ENCODE results near the gene REPIN1. TPM values are rescaled to one million over a fixed set of nuclear protein-coding genes. Genes with fewer than 3 reads are reported as not detected.

Gene REPIN1
- total RNA-seq, 1 donor from 2014 or later, result 93.5 TPM

DNA sequence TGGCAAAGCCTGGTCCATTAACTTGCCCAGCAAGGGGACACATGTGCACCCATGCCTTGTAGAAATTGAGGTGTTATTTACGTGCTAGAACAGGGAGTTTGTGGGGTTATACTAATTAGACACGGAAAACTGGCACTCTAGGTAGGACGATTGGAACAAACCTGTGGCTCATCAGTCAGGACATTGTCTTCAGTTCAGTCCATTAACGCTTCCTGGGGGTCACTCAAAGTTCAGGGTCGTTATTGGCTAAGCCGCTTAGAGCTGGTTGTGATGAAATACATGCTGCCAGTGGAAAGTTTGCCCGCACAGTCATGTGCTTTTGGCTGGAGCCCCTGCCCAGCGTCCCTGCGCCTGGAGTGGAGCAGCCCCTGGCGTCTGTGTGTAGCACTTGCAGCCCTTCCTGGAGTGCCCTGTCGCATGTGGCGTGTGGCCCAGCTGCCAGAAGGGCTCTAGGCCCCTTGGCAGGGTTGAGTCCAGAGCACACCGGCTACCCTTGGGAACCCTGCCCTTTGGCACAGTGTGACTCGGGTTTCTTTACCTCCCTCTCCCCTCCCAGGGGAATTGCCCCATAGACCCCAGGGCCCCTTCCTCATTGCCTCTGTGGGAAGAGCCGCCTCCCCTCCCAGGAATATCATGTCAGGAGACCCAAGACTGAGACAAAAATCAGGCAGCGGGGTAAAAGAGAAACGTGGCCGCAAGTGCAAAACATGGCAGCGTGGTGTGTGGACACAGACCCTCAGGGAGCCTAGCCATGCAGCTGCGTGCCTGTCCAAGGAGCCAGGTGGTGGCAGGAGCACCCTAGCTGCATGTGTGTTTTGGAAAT, 20.3 kb downstream of the REPIN1 start:
- DNase-seq (ENCODE audit: low spot score), result peak; percentile 96

DNA sequence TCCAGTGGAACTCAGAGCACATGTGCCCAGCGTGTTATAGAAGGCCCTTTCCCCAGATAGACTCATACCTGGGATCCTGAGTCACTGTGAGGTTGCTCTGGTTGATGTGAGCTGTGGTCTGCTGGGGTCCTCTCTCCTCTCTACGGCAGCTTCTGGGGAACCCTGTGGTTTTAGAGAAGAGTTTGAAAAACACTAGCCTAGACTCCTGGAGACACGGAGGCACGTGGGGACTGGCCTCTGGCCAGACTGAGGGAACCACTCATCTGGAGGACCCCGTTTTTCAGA, 20.9 kb downstream of the REPIN1 start:
- no peak for ATAC-seq

More for the DNA sequence above, 20.3 kb downstream of the REPIN1 start:
- peak; percentile 98 for ATAC-seq

DNA sequence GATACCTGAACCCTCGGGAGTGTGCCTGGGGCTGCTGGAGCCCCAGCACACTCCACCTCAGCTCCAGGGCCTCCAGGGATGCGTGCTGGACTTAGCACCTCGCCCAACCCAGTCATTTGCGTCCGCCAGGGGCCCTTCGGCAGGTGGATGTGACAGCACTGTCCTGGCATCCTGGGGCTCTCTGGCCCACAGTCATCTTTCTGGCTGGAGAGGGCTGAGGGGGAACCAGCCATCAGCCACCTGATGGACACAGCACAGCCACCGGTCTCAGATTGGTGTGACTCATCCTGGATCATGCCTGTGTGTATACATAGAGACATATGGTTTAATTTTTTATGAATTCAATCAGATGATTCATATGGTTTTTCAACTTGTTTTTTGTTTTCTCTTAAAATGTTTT, 21.6 kb downstream of the REPIN1 start:
- no peak for DNase-seq (ENCODE audit: low spot score)
- no peak for ATAC-seq

More for the DNA sequence above, 20.9 kb downstream of the REPIN1 start:
- DNase-seq (ENCODE audit: low spot score), result no peak

DNA sequence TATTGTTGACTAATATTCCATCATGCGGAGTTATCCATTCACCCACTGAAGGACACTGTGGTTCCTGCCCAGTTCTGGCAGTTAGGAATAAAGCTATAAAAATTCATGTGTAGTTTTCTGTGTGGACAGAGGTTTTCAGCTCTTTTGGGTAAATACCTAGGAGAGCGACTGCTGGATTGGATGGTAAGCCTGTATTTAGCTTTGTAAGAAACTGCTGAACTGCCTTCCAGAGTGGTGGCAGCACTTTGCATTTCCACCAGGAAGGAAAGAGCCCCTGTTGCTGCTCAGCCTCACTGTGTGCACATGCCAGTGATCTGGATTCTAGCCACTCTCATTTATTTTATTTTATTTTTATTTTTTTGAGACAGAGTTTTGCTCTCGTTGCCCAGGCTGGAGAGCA, 24.7 kb downstream of the REPIN1 start:
- no peak for DNase-seq (ENCODE audit: low spot score)
- no peak for ATAC-seq

DNA sequence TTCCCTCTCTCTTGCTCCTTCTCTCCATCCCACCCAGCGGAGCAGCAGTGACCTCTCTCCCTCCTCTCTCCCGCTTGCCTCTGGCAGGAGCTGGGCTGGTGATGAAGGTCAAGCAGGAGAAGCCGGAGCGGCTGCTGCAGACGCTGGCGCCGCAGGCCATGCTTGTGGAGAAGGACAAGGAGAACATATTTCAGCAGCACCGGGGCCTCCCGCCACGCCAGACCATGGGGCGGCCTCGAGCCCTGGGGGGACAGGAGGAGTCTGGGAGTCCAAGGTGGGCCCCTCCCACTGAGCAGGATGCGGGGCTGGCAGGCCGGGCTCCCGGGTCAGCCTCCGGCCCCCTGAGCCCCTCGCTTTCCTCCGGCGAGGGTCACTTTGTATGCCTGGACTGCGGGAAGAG, 27.8 kb downstream of the REPIN1 start:
- no peak for ATAC-seq
- no peak for DNase-seq (ENCODE audit: low spot score)

DNA sequence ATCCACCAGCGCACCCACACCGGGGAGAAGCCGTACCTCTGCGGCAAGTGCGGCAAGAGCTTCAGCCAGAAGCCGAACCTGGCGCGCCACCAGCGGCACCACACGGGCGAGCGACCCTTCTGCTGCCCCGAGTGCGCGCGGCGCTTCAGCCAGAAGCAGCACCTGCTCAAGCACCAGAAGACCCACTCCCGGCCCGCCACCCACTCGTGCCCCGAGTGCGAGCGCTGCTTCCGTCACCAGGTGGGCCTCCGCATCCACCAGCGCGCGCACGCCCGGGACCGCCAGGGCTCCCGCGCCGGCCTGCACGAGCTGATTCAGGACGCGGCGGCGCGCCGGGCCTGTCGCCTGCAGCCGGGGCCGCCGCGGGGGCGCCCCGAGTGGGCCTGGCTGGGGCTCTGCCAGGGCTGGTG, 28.2 kb downstream of the REPIN1 start:
- no peak for DNase-seq (ENCODE audit: low spot score)
- ATAC-seq, result no peak

DNA sequence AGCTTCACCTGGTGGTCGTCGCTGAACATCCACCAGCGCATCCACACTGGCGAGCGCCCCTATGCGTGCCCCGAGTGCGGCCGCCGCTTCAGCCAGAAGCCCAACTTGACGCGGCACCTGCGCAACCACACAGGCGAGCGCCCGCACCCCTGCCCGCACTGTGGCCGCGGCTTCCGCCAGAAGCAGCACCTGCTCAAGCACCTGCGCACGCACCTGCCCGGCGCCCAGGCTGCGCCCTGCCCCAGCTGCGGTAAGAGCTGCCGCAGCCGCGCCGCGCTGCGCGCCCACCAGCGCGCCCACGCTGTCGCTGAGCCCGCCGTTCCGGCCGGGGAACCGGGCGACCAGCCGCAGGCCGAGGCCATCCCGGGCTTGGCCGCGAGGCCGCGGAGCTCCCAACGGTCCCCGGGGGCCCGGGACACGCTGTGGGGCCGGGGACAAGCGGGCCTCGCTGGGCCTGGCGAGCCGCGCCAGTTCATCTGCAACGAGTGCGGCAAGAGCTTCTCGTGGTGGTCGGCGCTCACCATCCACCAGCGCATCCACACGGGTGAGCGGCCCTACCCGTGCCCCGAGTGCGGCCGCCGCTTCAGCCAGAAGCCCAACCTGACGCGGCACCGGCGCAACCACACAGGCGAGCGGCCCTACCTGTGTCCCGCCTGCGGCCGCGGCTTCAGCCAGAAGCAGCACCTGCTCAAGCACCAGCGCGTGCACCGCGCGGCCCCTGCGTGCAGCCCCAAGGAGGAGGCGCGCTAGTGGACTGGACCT, 28.9 kb downstream of the REPIN1 start:
- no peak for ATAC-seq
- no peak for DNase-seq (ENCODE audit: low spot score)

DNA sequence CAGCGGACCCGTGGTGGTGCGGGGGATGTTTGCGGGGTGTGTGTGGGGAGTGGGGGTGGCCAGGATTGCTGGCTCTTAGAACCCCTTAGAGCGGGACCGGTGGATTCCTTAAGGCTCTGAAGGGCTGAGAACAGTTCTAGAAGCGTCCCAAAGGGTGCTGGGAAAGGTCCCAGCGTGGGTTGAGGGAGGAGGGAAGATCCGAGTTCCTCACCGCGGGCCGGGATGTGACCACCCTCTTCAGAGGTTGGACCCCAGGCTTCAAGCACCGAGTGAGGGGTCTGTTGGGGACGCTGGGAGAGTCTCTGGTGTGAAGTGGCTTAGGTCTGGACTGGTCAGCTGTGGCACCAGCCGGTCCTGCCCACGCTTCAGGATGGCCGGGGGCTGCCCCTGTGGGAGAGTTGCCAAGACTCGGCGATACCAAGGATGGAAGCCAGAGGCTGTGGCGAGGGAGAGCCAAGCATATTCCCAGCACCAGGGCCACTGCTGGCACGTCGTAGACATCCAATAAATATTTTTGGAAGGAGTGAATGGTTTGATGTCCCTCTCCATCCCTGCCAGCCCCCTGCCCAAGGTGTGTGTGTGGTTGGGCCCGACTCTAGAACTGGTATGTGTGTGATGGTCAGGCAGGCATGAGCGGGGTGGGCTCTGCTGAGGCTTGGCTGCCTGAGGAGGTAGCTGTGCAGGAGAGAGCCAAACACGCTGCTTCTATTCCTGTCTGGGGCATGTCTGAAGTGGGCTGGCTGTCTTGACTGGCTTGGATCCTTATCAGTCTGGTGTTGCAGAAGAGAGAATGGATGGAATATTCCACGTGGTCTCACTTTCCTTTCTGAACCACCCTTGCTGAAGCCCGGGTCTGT, 29.7 kb downstream of the REPIN1 start:
- DNase-seq (ENCODE audit: low spot score) (no peak), ATAC-seq (no peak)

DNA sequence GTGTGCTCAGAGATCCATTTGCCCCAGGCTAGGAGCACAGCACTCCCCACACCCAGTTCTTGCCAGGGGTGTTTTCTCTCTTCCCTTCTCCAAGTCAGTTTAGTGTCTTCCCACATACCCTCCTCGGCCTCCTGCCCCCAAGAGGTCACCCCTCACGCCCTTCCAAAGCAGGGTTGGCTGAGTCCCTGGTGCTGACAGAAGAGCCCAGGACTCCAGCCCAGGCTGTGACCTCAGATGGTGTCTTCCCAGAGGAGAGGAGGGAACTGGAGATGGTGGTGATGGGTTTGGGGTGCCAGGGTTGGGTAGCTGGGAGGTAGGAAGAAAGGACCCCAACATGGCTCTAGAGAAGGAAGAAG, 30.3 kb downstream of the REPIN1 start:
- no peak for DNase-seq (ENCODE audit: low spot score)
- ATAC-seq, result no peak

DNA sequence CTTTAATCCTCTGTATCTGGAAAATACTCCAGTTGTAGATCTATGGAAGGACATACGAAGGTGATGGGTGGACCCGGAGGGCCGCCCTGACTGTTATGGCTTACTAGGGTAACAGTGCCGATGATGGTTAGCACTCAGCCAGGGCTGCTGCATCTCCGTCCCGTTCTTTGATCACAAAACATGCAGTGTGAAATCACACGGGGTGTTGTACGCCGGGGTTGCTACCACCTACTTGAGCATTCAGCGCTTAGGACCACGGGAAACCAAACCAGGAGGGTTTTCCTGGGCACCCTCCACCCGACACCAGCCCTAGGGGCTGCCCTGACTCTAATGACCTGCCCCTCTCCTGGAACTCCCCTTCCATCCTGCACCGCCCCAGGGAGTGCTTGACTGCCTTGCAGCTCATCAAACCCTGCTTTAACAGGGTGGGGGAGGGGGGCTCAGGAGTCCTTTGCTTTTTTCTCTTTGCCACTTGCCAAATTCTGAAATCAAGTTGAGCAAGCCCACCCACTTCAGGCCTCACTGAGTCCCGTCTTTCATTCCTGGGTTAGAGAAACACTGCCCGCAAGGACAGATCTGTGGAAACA, 30.9 kb downstream of the REPIN1 start:
- no peak for DNase-seq (ENCODE audit: low spot score)
- no peak for ATAC-seq

DNA sequence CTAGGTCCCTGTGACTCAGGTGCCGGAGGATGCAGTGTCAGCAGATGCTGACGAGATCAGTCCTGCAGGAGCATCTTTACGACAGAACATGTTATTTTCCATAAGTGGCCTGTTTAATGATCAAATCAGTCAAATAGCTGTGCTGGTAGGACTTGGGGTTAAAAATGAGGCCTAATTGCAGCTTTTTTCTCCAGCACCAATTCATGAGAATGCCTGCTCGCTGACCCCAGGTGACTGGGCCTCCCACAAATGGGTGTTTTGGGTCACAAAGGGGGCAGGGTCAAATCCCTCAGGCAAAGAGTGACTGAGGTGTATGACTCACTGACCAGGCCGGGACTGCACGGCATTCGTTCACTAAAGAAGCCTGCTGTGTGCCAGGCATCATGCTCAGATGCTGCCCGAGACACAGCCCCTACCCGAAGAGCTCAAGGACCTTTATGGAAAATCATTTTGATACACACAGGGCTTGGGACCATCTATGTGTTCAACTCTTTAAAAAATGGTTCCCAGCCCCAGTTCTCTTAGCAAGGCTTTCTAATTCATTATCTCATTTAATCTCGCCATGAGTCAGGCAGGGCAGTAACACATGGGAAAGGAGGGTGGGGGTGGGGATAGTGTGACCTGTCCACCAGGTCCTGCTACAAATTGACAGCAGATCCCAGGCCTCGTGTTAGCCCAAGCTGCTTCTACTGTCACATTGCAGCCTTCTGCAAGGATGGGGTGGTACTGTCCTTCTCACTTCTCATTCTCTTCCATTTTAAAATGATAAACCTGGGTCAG, 31.6 kb downstream of the REPIN1 start:
- no peak for ATAC-seq
- DNase-seq (ENCODE audit: low spot score), result no peak

DNA sequence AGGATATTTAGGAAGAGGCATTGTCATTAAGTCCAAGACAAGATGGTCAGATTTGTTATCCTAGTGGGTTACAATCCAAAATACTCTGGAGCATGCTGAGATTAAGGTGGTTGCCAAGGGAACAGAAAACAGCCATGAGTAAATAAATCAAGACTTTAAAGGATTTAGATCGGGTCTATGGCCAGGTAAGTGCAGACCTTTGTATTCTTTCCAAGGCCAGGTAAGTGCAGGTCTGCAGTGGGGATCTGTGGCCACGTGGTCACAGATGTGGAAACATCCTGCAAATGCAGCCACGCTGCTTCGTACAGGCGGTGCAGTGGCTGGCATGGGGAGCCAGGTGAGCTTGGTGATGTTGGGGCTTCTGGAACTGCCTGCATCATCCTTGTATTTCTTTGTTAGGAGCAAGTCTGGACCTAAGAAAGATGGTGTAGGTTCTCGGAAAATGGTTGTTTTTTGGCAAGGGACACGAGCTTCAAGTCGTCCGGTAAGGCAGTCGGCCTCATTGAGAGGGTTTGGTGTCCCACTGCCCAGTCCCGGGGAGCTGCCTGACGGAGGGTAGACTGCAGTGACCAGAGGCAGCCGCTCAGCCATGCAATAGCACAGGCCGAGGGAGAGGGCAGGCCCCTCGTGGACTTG, 32.3 kb downstream of the REPIN1 start:
- ATAC-seq, result no peak

DNA sequence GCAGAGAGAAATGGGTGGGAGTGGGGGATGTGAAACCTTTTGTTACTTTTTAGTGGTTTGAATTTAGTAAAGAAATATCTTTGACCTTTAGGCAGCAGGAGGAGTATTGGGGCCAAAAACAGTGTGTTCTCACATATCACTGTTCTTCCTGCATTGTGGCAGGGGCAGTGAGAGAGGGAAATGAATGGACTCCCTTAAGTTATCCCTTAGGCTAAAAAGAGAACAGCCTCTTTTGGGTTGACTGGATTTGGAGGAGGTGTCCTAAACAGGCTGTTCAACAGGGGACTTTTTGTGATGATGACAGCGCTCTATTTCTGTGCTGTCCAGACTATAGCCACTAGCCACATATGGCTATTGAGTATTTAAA, 32.8 kb downstream of the REPIN1 start:
- DNase-seq (ENCODE audit: low spot score), result no peak
- ATAC-seq, result no peak

More for the DNA sequence above, 32.3 kb downstream of the REPIN1 start:
- DNase-seq (ENCODE audit: low spot score), result no peak

DNA sequence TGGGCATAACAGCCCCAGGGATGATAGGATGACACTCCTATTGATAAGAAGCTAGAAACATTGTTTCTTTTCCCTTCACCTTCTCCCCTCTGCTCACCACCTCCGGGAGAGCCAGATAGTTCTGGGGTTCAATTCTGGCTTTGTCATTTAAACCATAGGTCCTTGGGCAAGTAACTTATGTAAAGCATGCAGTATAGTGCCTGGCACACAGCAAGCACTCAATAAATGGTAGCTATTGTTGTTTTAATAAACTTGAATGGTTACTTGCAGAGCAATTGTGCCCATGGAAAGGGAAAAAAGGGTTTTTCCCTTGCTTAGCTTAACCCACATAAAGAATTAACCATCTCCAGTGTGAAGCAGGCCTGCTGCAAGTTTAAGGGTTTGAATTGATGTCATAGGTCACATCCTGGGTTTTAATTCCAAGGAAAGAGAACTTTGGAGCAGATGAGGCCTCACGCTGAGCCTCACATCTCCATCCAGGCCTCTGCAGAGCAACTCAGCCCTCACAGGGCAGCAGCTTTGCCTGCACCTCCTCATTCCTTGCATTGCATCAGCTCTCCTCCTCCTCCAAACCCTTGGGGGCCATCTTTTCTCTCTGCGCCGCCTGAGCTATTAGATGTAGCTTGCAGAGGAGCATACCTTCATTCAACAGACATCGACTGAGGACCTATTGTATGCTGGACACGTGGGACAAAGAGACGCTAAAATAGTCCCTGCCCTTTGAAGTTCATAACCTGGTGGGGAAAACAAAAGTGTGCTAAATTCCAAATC, 33.4 kb downstream of the REPIN1 start:
- DNase-seq (ENCODE audit: low spot score), result no peak

DNA sequence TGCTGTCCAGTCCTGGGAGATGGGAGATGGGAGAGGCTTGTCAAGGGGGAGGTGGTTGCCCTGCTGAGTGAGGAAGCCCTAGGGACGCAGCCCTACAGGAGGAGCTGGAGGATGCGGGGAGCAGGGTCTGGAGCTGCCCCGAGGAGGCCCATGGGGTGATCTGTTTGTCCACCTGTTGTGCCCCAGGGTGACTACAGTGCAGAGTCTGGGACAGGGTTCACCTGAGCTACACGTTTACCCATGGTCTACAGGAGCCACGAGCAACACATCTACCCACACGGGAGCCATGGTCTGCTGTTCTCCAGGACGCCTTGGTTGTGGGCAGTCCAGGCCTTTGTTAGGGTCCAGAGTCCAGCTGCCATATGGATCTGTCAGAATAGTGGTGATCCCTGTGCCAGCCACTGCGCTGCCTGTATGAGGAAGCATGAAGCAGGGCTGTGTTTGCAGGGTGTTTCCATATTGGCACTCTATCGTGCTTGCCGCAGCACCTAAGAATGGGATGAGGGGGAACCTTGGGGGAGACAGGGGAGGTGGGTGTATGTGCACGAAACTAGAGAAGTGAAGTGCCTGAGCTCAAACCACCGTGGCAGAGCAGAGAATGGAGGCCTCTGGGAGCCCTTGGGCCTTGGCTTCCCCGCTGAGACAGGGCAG, 34.2 kb downstream of the REPIN1 start:
- ATAC-seq (no peak), DNase-seq (ENCODE audit: low spot score) (no peak)

More for the DNA sequence above, 33.4 kb downstream of the REPIN1 start:
- ATAC-seq, result no peak

DNA sequence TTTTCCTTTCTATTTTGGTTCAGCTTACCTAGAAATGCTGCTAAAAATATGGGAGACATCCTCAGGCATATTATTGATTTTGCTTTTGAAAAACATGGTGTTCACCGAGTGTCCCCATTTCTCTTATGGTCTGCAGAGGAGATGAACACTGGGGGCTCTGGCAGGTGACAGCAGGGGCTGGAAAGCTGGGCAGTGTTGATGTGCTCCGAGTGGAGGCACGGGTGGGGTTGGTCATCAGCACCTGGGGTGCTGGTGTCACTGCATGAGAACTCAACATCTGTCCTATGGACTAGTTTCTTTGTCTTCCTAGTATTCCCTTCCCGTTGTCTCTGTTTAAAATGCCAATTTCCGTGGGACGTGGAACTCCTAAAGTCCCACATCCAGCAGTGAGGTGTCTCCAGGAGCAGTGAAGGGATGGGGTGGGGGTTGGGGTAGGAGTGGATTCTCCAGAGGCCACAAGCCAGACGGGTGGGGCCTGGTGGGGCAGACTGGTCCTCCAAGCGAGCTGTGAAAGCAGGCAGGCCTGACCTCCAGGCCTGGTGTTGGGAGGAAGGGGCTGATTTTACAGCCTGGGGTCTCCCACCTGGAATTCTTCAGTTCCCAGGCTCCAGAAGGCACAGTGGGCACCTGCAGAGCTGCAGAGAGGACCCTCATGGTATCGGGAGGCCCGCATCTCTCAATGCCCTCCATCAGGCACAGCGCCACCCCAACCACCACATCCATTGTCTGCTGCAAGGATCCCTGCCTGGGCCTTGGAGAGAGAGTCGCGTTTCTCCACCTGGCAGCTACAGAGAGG, 35.0 kb downstream of the REPIN1 start:
- no peak for DNase-seq (ENCODE audit: low spot score)
- ATAC-seq, result no peak

DNA sequence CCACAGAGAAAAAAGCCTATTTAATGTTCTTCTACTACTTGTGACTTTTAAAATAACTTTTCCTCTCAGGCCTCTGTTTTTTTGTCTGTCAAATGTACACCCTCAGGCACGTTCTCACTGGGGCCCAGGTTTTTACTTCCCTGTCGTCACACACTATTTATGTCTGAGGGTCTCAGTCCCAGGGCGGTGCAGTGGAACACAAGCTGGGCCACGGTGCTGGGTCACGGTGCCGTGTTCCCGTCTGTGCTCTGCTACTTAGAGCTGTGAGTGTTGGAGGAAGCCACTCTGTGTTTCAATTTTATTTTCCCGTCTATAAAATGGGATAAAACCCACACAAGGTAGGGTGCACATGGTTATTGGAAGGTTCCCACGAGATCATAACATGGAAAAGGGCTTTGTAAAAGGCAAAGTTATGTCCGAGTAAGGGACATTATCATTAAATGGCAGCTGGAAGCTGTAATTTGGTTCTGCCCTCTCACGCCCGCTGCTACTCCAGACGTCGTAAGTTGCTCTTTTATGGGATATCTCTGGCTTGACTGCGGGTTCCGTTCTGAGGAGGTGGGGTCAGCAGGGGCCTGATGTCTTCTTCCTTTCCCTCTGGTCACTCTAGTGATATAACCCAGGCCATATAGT, 35.7 kb downstream of the REPIN1 start:
- no peak for DNase-seq (ENCODE audit: low spot score)
- no peak for ATAC-seq

Measured in left lobe of liver (tissue), 2 donors.